OCI-LY7 (cell line): Measurements from ENCODE around the gene ARHGEF11. TPM values are rescaled to one million over a fixed set of nuclear protein-coding genes. Genes with fewer than 3 reads are reported as not detected.

Experiments
- BruUV-seq: library from RNA; stranded (reverse); fragments of 400-500 nt; replicated peaks from 2 replicates; lab custom pipeline; 2021; lab: Mats Ljungman, UMichigan
- CTCF ChIA-PET: fragments of 300-600 bp; sonication (Branson Sonifier 250); formaldehyde crosslinking; loops from one replicate; lab custom pipeline; 2022; ENCODE audit warnings: antibody characterized with exemption; ENCODE audit not compliant: unreplicated experiment; lab: Charles Lee
- POLR2A ChIA-PET: fragments of 300-600 bp; sonication (Branson Sonifier 250); formaldehyde crosslinking; loops from one replicate; lab custom pipeline; 2022; ENCODE audit warnings: antibody characterized with exemption; lab: Charles Lee
- DNase-seq: peaks from one replicate; pipeline ENCODE4 v3.0.0-alpha.2; 2015; ENCODE audit warnings: low spot score
- H2AFZ ChIP-seq: fragments of 200-600 bp; sonication (generic), shearing (Covaris generic); 2 replicates; pipeline ENCODE4 v1.6.1; 2014; ENCODE audit warnings: mild to moderate bottlenecking, antibody characterized with exemption, low read length, moderate library complexity
- H3K27ac ChIP-seq: fragments of 200-600 bp; sonication (generic); 2 replicates; pipeline ENCODE4 v1.5.1; 2014; ENCODE audit warnings: mixed run types, low read depth, mild to moderate bottlenecking, moderate library complexity, low read length, inconsistent platforms; ENCODE audit not compliant: poor library complexity, severe bottlenecking
- H3K36me3 ChIP-seq: fragments of 200-600 bp; sonication (generic); 2 replicates; pipeline ENCODE4 v1.6.1; 2014; ENCODE audit warnings: mild to moderate bottlenecking, antibody characterized with exemption, low read length, moderate library complexity, mixed read lengths; ENCODE audit not compliant: insufficient read depth
- H3K4me1 ChIP-seq: fragments of 200-600 bp; sonication (generic); 2 replicates; pipeline ENCODE4 v1.5.1; 2014; ENCODE audit warnings: mild to moderate bottlenecking, low read length; ENCODE audit not compliant: insufficient read depth, poor library complexity, severe bottlenecking
- H3K4me2 ChIP-seq: fragments of 200-600 bp; sonication (generic); 2 replicates; pipeline ENCODE4 v1.6.1; 2014; ENCODE audit warnings: mild to moderate bottlenecking, low read length
- H3K4me3 ChIP-seq: fragments of 200-600 bp; sonication (generic); 2 replicates; pipeline ENCODE4 v1.5.1; 2014; ENCODE audit warnings: mild to moderate bottlenecking, low read depth, low read length; ENCODE audit not compliant: poor library complexity, severe bottlenecking
- H3K79me2 ChIP-seq: fragments of 200-600 bp; sonication (generic); 2 replicates; pipeline ENCODE4 v1.6.1; 2016; ENCODE audit warnings: low read depth, mild to moderate bottlenecking, low read length, moderate library complexity, mixed read lengths; ENCODE audit not compliant: insufficient read depth
- H3K9me2 ChIP-seq: fragments of 200-600 bp; sonication (generic); 2 replicates; pipeline ENCODE4 v1.6.1; 2016; ENCODE audit warnings: mild to moderate bottlenecking, low read length, mixed read lengths; ENCODE audit not compliant: insufficient read depth
- H3K9me3 ChIP-seq: fragments of 200-600 bp; sonication (generic); 2 replicates; pipeline ENCODE4 v1.6.1; 2014; ENCODE audit warnings: mild to moderate bottlenecking, mixed run types, low read length, mixed read lengths
- H4K20me1 ChIP-seq: fragments of 200-600 bp; sonication (generic); 2 replicates; pipeline ENCODE4 v1.6.1; 2014; ENCODE audit warnings: mild to moderate bottlenecking, antibody characterized with exemption, low read length, moderate library complexity, mixed read lengths; ENCODE audit not compliant: insufficient read depth
- EZH2phosphoT487 ChIP-seq: fragments of 200-600 bp; sonication (generic); IDR thresholded peaks from 2 replicates; pipeline ENCODE4 v1.6.1; 2018; ENCODE audit warnings: low read depth, borderline replicate concordance, mild to moderate bottlenecking, mixed run types, antibody characterized with exemption, low read length, moderate library complexity, mixed read lengths
- intact Hi-C: fragments of 100-400 bp; cut with micrococcal nuclease; formaldehyde crosslinking; loops from one replicate; pipeline ENCODE4 v1.10.0; 2022; ENCODE audit not compliant: unreplicated experiment
- total RNA-seq, 2 experiments: library from RNA; depleted of rRNA in 1 of 2; stranded (reverse); fragments of >200 nt in 1 of 2; shearing (Covaris generic) in 1 of 2; gene quantifications; 2 replicates each; pipeline ENCODE4 v1.2.3, GENCODE V29; 2014 to 2022
- TF ChIP-seq, protein P1 (sequence below): fragments of 200-600 bp; sonication (generic); conservative IDR thresholded peaks from 2 replicates; pipeline ENCODE4 v1.5.1; 2014; ENCODE audit warnings: mild to moderate bottlenecking, antibody characterized with exemption, low read length, moderate library complexity, mixed read lengths

The ARHGEF11 gene
- total RNA-seq, 2 experiments from 2014 or later, result 1.5 to 3.4 TPM

DNA sequence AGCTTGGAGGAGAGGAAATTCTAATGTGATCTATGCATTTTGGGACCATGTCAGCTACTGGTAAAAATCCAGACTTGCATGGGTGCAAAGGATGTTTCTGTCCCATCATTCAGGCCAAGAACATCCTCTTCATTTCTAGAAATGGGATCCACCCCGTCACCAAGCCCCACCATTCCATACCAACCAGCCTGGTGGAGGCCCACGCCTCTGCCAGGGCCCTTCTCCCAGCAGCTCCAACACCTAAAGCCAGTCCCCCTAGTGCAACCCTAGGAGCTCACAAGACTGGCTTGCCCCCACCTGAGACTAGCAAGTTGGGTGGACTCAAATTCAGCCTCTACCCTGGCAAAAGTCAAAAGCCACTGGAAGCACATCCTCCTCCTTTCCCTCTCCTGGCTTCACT lies 1.9 kb downstream of the ARHGEF11 start:
- Histone ChIP-seq H3K4me1 (no peaks in the 10 kb centered on the region), H3K4me2 (no peak overlapping the region), H3K27ac (no peak overlapping the region), H4K20me1 (no peaks in the 10 kb centered on the region), H3K9me2 (no peaks in the 10 kb centered on the region), H3K4me3 (no peak overlapping the region), H3K9me3 (no peaks in the 10 kb centered on the region), H3K36me3 (no peaks in the 10 kb centered on the region), H2AFZ (no peak overlapping the region), H3K79me2 (no peaks in the 10 kb centered on the region)
- no peak for DNase-seq
- no peak for TF ChIP-seq EZH2phosphoT487
- TF ChIP-seq, protein P1, sequence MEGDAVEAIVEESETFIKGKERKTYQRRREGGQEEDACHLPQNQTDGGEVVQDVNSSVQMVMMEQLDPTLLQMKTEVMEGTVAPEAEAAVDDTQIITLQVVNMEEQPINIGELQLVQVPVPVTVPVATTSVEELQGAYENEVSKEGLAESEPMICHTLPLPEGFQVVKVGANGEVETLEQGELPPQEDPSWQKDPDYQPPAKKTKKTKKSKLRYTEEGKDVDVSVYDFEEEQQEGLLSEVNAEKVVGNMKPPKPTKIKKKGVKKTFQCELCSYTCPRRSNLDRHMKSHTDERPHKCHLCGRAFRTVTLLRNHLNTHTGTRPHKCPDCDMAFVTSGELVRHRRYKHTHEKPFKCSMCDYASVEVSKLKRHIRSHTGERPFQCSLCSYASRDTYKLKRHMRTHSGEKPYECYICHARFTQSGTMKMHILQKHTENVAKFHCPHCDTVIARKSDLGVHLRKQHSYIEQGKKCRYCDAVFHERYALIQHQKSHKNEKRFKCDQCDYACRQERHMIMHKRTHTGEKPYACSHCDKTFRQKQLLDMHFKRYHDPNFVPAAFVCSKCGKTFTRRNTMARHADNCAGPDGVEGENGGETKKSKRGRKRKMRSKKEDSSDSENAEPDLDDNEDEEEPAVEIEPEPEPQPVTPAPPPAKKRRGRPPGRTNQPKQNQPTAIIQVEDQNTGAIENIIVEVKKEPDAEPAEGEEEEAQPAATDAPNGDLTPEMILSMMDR, result no peak
- ChIA-PET CTCF (no interaction called here), POLR2A (interaction anchor here (0.6 kb wide), 1 partner anchor 1736 kb away, joined by 5 read pairs; no protein-coding TSS in a partner anchor)
- BruUV-seq, result no TSS peak
- intact Hi-C loops, result no loop called here

DNA sequence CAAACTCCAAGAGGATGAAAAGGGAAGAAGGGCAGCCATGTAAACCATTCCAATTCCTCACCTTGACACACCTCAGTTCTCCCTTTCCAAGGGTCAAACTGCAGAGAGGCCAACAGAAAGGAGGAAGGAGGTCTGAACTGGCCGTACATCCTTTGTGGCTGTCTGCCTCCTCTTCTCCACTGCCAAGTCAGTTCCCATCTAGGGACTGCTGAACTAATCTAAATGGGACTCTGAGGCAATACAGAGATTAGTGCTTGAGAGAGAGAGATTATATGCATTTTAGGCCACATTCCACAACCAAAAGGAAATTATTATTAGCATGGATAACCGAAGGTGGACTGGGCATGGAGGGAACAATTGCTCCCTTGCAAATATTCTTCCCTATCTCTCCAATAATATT lies 2.7 kb downstream of the ARHGEF11 start:
- Histone ChIP-seq H3K4me3 (no peak overlapping the region), H3K9me2 (no peaks in the 10 kb centered on the region), H3K36me3 (no peaks in the 10 kb centered on the region), H3K4me2 (no peak overlapping the region), H3K4me1 (no peaks in the 10 kb centered on the region), H3K79me2 (no peaks in the 10 kb centered on the region), H4K20me1 (no peaks in the 10 kb centered on the region), H3K27ac (no peak overlapping the region), H2AFZ (no peak overlapping the region), H3K9me3 (no peaks in the 10 kb centered on the region)
- ChIA-PET POLR2A (no interaction called here), CTCF (no interaction called here)
- intact Hi-C loops, result no loop called here
- BruUV-seq, result no TSS peak
- TF ChIP-seq, protein P1, result no peak
- no peak for TF ChIP-seq EZH2phosphoT487
- no peak for DNase-seq

DNA sequence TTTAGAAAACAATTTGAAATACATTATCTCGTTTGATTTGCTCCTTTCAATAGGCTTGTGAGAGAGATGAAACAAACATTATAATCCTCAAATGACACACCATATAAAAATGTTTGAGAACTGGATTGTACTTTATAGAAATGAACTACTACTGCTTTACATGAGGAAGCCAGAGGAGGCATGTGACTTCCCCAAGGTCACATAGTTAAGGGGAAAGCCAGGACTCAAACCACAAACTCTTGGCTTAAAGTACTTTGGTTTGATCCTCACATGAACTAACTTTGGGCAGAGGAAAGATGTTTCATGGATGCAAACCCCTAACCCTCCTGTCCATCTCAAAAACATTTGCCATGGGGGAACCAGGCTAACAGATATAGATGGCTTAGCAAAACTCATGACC lies 4.7 kb downstream of the ARHGEF11 start:
- no peaks in the 10 kb centered on the region for H4K20me1 ChIP-seq
- no peak overlapping the region for H3K4me2 ChIP-seq
- no peaks in the 10 kb centered on the region for H3K4me1 ChIP-seq
- intact Hi-C loops, result no loop called here
- no peak overlapping the region for H3K27ac ChIP-seq
- DNase-seq, result no peak
- ChIA-PET POLR2A (no interaction called here), CTCF (no interaction called here)
- H2AFZ ChIP-seq, result no peak overlapping the region
- BruUV-seq, result no TSS peak
- H3K79me2 ChIP-seq, result no peaks in the 10 kb centered on the region
- no peaks in the 10 kb centered on the region for H3K9me3 ChIP-seq
- no peaks in the 10 kb centered on the region for H3K9me2 ChIP-seq
- no peaks in the 10 kb centered on the region for H3K36me3 ChIP-seq
- no peak overlapping the region for H3K4me3 ChIP-seq
- TF ChIP-seq, protein P1, result no peak
- no peak for TF ChIP-seq EZH2phosphoT487
